GM12875 (cell line): Measurements from ENCODE around the gene SLC7A6OS.

ENCODE experiments used
- H3K4me3 ChIP-seq: one replicate; pipeline ENCODE4 v1.5.1; 2011; ENCODE audit warnings: low read depth, low read length, control low read depth
- CTCF ChIP-seq: IDR thresholded peaks from 2 replicates; pipeline ENCODE4 v1.5.1; 2011; ENCODE audit warnings: low read depth, mild to moderate bottlenecking, control low read depth, inconsistent platforms, low read length, moderate library complexity, borderline replicate concordance; ENCODE audit not compliant: insufficient read depth

Gene SLC7A6OS

GRCh38 chr16:68257906-68258800 is 52.6 kb downstream of the SLC7A6OS start:
- no peak for TF ChIP-seq CTCF
- no peak overlapping the region for H3K4me3 ChIP-seq

GRCh38 chr16:68257251-68257905 is 53.4 kb downstream of the SLC7A6OS start:
- TF ChIP-seq CTCF = no peak
- no peak overlapping the region for H3K4me3 ChIP-seq

GRCh38 chr16:68255712-68256111 is 55.0 kb downstream of the SLC7A6OS start:
- no peak overlapping the region for H3K4me3 ChIP-seq
- no peak for TF ChIP-seq CTCF

- H3K4me3 ChIP-seq = no peak overlapping the region
- no peak for TF ChIP-seq CTCF
Measured at GRCh38 chr16:68253721-68254120, 57.0 kb downstream of the SLC7A6OS start.

GRCh38 chr16:68252383-68252782 is 58.4 kb downstream of the SLC7A6OS start:
- H3K4me3 ChIP-seq = no peak overlapping the region
- no peak for TF ChIP-seq CTCF

GRCh38 chr16:68251832-68252231 is 58.9 kb downstream of the SLC7A6OS start:
- TF ChIP-seq CTCF = no peak
- no peak overlapping the region for H3K4me3 ChIP-seq
